HFFc6 (cell line): ENCODE results near the gene CACNA1H. TPM values are rescaled to one million over a fixed set of nuclear protein-coding genes. Genes with fewer than 3 reads are reported as not detected.

Source experiments
- DNase-seq: peaks from one replicate; pipeline ENCODE4 v3.0.0-alpha.2; 2018
- H3K27ac Mint-ChIP-seq: 2 replicates; pipeline ENCODE4 v1.8.0; 2020; ENCODE audit warnings: mild to moderate bottlenecking, mixed read lengths
- H3K27me3 Mint-ChIP-seq: 2 replicates; pipeline ENCODE4 v1.8.0; 2021; ENCODE audit warnings: mild to moderate bottlenecking, moderate library complexity, mixed read lengths; ENCODE audit not compliant: insufficient read depth
- H3K36me3 Mint-ChIP-seq: 2 replicates; pipeline ENCODE4 v1.8.0; 2021; ENCODE audit warnings: low read depth, mixed read lengths
- H3K4me1 Mint-ChIP-seq: 2 replicates; pipeline ENCODE4 v1.8.0; 2020; ENCODE audit warnings: low read depth, mixed read lengths
- H3K4me3 Mint-ChIP-seq: 2 replicates; pipeline ENCODE4 v1.8.0; 2020; ENCODE audit warnings: mild to moderate bottlenecking, moderate library complexity, mixed read lengths
- H3K9me3 Mint-ChIP-seq: 2 replicates; pipeline ENCODE4 v1.8.0; 2020; ENCODE audit warnings: mild to moderate bottlenecking, mixed read lengths
- CTCF ChIP-seq: fragments of 200-600 bp; sonication (generic); IDR thresholded peaks from 2 replicates; pipeline ENCODE4 v1.5.0; 2021; ENCODE audit warnings: antibody characterized with exemption, mild to moderate bottlenecking
- total RNA-seq, 6 experiments: library from RNA; stranded (reverse); fragmentation: NEBNext Ultra II Directional; extraction: Animal tissue kit (Norgen Biotek cat#: 25700); gene quantifications; 2 replicates in 1 of 6; 3 replicates in 5 of 6; pipeline ENCODE4 v1.2.3, GENCODE V29; 2021

CACNA1H gene
- total RNA-seq, 6 experiments from 2014 or later = 0.03 to 0.05 TPM; not detected in 4

GRCh38 chr16:1256874-1257322, 104.0 kb downstream of the CACNA1H start:
- Mint-ChIP-seq H3K27me3 (peaks cover 15% of the 10 kb centered on the region), H3K4me1 (no peaks in the 10 kb centered on the region), H3K36me3 (no peaks in the 10 kb centered on the region), H3K9me3 (no peaks in the 10 kb centered on the region), H3K27ac (no peak overlapping the region), H3K4me3 (no peak overlapping the region)
- no peak for TF ChIP-seq CTCF
- no peak for DNase-seq

- Mint-ChIP-seq H3K4me3 (no peak overlapping the region), H3K9me3 (no peaks in the 10 kb centered on the region), H3K27me3 (peaks cover 22% of the 10 kb centered on the region), H3K36me3 (no peaks in the 10 kb centered on the region), H3K27ac (no peak overlapping the region), H3K4me1 (no peaks in the 10 kb centered on the region)
- no peak for DNase-seq
- no peak for TF ChIP-seq CTCF
Measured at GRCh38 chr16:1257561-1258224, 104.8 kb downstream of the CACNA1H start.

GRCh38 chr16:1258225-1258600, 105.3 kb downstream of the CACNA1H start:
- H3K4me3 Mint-ChIP-seq = no peak overlapping the region

GRCh38 chr16:1258906-1259759, 106.2 kb downstream of the CACNA1H start:
- H3K27me3 Mint-ChIP-seq = peaks cover 22% of the 10 kb centered on the region
- H3K36me3 Mint-ChIP-seq = no peaks in the 10 kb centered on the region
- H3K9me3 Mint-ChIP-seq = peaks cover under 1% of the 10 kb centered on the region; the same call in 1 of the 2 replicates
- H3K4me1 Mint-ChIP-seq = no peaks in the 10 kb centered on the region
- no peak for DNase-seq
- no peak for TF ChIP-seq CTCF
- H3K4me3 Mint-ChIP-seq = no peak overlapping the region
- H3K27ac Mint-ChIP-seq = no peak overlapping the region

More at GRCh38 chr16:1258225-1258600, 105.3 kb downstream of the CACNA1H start:
- no peak for TF ChIP-seq CTCF
- Mint-ChIP-seq H3K27ac (no peak overlapping the region), H3K4me1 (no peaks in the 10 kb centered on the region), H3K9me3 (no peaks in the 10 kb centered on the region), H3K36me3 (no peaks in the 10 kb centered on the region), H3K27me3 (peaks cover 22% of the 10 kb centered on the region)
- DNase-seq = peak; percentile 34

GRCh38 chr16:1259760-1260068, 106.8 kb downstream of the CACNA1H start:
- H3K27me3 Mint-ChIP-seq = peaks cover 22% of the 10 kb centered on the region

More at GRCh38 chr16:1259760-1260068, 106.8 kb downstream of the CACNA1H start:
- Mint-ChIP-seq H3K9me3 (peaks cover 6% of the 10 kb centered on the region; the same call in 1 of the 2 replicates), H3K4me1 (no peaks in the 10 kb centered on the region), H3K27ac (no peak overlapping the region), H3K36me3 (no peaks in the 10 kb centered on the region; the same call in 1 of the 2 replicates), H3K4me3 (no peak overlapping the region)
- no peak for DNase-seq
- TF ChIP-seq CTCF = no peak
